ENCODE measurements around the gene CBLC. TPM values are rescaled to one million over a fixed set of nuclear protein-coding genes. Genes with fewer than 3 reads are reported as not detected.

CBLC gene
- total RNA-seq, 2 donors from 2014 or later, result 0.42 TPM; not detected in 1

DNA sequence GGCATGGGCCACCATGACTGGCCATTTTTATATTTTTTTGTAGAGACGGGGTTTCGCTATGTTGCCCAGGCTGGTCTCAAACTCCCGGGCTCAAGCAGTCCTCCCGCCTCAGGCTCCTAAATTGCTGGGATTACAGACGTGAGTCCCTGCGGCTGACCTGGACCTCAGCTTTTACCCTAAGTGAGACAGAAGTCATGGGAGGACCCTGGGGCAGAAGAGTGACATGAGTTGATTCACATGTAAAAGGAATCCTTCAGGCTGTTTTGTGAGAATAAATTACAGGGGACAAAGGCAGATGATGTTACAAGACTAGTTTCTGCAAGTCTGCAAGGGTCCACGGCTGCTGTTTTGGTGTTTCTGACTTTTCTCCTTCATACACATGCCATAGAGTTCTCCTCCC is 28.6 kb downstream of the CBLC start:
- DNase-seq (ENCODE audit: low spot score) (no peak), ATAC-seq (ENCODE audit: insufficient number of reproducible peaks, low FRiP score, low read depth) (no peak)

DNA sequence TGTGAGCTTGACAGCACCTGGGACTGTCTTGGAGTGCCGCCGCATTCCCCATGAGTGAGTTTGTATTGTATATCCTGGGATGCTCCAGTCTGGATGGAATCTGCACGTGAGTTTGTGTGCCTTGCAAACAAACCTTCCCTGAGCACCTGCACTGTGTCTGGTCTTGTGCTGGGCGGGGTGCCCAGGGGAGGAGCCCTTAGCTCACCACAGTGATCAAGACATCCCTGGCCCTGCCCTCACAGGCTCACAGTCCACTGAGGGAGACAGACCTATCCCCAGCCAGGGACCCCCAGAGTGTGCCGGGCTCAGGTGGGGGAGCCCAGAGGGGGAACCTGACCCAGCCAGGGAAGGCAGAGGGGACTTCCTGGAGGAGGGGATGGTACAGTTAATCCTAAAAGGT is 29.5 kb downstream of the CBLC start:
- H3K4me1 ChIP-seq (ENCODE audit: control insufficient read depth in 1 of 2, low read depth in 2 of 2), result peaks cover 13 to 41% of the 10 kb centered on the region in 2 donors
- no peak overlapping the region for H3K4me3 ChIP-seq
- DNase-seq (ENCODE audit: low spot score) (no peak), ATAC-seq (ENCODE audit: insufficient number of reproducible peaks, low FRiP score, low read depth) (no peak)
- H3K27ac ChIP-seq, result peak overlapping the region in 1 of 2 donors; percentile 68
- H3K9me3 ChIP-seq, result no peaks in the 10 kb centered on the region
- no peaks in the 10 kb centered on the region for H3K27me3 ChIP-seq (replicated peaks; ENCODE audit: insufficient read depth)
- TF ChIP-seq, protein P1, sequence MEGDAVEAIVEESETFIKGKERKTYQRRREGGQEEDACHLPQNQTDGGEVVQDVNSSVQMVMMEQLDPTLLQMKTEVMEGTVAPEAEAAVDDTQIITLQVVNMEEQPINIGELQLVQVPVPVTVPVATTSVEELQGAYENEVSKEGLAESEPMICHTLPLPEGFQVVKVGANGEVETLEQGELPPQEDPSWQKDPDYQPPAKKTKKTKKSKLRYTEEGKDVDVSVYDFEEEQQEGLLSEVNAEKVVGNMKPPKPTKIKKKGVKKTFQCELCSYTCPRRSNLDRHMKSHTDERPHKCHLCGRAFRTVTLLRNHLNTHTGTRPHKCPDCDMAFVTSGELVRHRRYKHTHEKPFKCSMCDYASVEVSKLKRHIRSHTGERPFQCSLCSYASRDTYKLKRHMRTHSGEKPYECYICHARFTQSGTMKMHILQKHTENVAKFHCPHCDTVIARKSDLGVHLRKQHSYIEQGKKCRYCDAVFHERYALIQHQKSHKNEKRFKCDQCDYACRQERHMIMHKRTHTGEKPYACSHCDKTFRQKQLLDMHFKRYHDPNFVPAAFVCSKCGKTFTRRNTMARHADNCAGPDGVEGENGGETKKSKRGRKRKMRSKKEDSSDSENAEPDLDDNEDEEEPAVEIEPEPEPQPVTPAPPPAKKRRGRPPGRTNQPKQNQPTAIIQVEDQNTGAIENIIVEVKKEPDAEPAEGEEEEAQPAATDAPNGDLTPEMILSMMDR (IDR thresholded peaks at IDR 0.05), result no peak
- H3K36me3 ChIP-seq, result no peaks in the 10 kb centered on the region

More for the DNA sequence above, 28.6 kb downstream of the CBLC start:
- H3K36me3 ChIP-seq, result no peaks in the 10 kb centered on the region
- no peaks in the 10 kb centered on the region for H3K9me3 ChIP-seq
- H3K27me3 ChIP-seq (replicated peaks; ENCODE audit: insufficient read depth), result no peaks in the 10 kb centered on the region
- H3K4me3 ChIP-seq, result no peak overlapping the region
- peaks cover 13 to 32% of the 10 kb centered on the region in 2 donors for H3K4me1 ChIP-seq (ENCODE audit: control insufficient read depth in 1 of 2, low read depth in 2 of 2)
- TF ChIP-seq, protein P1 (IDR thresholded peaks at IDR 0.05), result no peak
- H3K27ac ChIP-seq, result no peak overlapping the region

- peaks cover under 1% of the 10 kb centered on the region for H3K36me3 ChIP-seq
- H3K4me1 ChIP-seq (ENCODE audit: control insufficient read depth in 1 of 2, low read depth in 2 of 2), result peaks cover 13 to 47% of the 10 kb centered on the region in 2 donors
- no peaks in the 10 kb centered on the region for H3K27me3 ChIP-seq (replicated peaks; ENCODE audit: insufficient read depth)
- no peaks in the 10 kb centered on the region for H3K9me3 ChIP-seq
- no peak for ATAC-seq (ENCODE audit: insufficient number of reproducible peaks, low FRiP score, low read depth)
- no peak for DNase-seq (ENCODE audit: low spot score)
- peak overlapping the region; percentile 92 for H3K4me3 ChIP-seq
- TF ChIP-seq, protein P1 (IDR thresholded peaks at IDR 0.05), result peak; percentile 20
- H3K27ac ChIP-seq, result peak overlapping the region; percentile 58 to 68
Observed at GRCh38 chr19:44807652-44808462, 30.2 kb downstream of the CBLC start.

DNA sequence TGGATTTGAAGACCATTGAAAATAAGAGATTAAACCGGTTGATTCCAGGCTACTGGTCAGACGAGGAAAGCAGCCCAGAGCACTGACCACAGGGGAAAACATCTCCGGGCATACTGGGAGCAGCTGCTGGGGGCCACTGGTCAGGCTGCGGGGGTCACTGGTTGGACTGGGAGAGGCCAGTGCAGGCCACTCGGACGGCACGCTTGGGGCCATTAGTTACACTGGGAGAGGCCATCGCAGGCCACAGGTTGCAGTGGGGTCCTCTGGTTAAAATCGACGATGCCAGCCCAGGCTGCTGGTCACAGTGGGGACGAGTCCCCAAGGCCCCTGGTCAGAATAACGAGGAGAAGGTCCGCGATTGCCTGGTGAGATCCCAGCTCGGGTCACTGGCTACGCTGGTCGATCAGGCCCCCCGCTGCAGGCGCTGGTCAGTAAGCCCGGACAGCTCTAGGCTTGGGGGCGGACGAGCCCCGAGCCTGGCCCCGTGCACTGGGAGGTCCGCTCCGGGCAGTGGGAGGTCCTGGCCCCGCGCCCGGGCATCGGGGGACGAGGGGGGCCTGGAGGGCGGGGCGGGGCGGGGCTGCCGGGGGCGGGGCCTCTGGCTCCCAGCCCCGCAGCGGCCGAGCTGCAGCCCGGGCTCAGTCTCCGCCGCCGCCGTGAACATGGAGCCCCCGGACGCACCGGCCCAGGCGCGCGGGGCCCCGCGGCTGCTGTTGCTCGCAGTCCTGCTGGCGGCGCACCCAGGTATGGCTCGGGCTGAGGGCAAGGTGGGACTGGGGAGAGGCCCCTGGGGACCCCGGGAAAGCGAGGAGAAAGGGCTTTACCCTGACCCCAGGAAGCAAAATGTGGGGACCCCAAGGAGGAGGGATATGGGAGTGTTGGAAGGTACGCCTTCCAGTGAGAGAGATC is 31.0 kb downstream of the CBLC start, which contains the start of gene BCAM:
TSS of gene BCAM (plus strand) at position 641 of the 909 bp plus-strand sequence. CDS start at position 663, 22 bp downstream.
- peaks cover 13 to 47% of the 10 kb centered on the region in 2 donors for H3K4me1 ChIP-seq (ENCODE audit: control insufficient read depth in 1 of 2, low read depth in 2 of 2)
- H3K36me3 ChIP-seq, result peaks cover 9% of the 10 kb centered on the region
- H3K27me3 ChIP-seq (replicated peaks; ENCODE audit: insufficient read depth), result no peaks in the 10 kb centered on the region
- H3K4me3 ChIP-seq, result peak within 1 kb of the TSS; percentile 92
- TF ChIP-seq, protein P1 (IDR thresholded peaks at IDR 0.05), result no peak
- peak within 1 kb of the TSS; percentile 63 to 68 for H3K27ac ChIP-seq
- H3K9me3 ChIP-seq, result no peaks in the 10 kb centered on the region
- DNase-seq (ENCODE audit: low spot score) (no peak), ATAC-seq (ENCODE audit: insufficient number of reproducible peaks, low FRiP score, low read depth) (peak; percentile 65)
